Measurements from ENCODE around the gene IPCEF1. TPM values are rescaled to one million over a fixed set of nuclear protein-coding genes. Genes with fewer than 3 reads are reported as not detected.

Gene IPCEF1
- total RNA-seq, 2 donors from 2014 or later, result 0.90 to 1.2 TPM

DNA sequence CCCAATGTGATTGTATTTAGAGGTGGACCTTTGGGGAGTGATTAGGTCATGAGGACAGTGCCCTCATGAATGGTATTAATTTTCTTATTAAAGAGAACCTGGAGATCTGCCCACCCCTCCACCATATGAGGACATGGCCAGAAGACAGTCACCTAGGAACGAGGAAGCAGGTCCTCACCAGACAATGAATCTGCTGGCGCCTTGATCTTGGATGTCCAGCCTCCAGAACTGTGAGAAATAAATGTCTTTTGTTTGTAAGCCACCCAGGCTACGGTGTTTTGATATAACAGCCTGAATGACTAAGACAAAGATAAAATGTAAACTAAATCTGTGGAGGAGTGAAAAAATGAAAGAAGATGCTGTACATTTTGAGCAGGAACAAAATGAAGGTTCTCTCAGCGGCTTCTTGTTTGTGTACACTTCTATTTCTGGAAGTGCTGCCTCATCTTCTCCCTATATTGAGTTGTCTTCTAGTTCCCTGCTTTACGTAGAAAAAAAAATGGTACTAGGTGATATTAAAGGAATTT, 1.5 kb upstream of the IPCEF1 start:
- Histone ChIP-seq H3K4me3 (no peak overlapping the region), H3K36me3 (no peaks in the 10 kb centered on the region), H3K4me1 (no peaks in the 10 kb centered on the region), H3K27ac (no peak overlapping the region), H3K9me3 (no peaks in the 10 kb centered on the region), H3K9ac (ENCODE audit: low read depth in 2 of 2, low read length in 2 of 2) (no peak overlapping the region), H3K27me3 (no peaks in the 10 kb centered on the region)
- intact Hi-C loops (cut with DNase I), result no loop called here
- no peak for DNase-seq
- TF ChIP-seq, protein P1, sequence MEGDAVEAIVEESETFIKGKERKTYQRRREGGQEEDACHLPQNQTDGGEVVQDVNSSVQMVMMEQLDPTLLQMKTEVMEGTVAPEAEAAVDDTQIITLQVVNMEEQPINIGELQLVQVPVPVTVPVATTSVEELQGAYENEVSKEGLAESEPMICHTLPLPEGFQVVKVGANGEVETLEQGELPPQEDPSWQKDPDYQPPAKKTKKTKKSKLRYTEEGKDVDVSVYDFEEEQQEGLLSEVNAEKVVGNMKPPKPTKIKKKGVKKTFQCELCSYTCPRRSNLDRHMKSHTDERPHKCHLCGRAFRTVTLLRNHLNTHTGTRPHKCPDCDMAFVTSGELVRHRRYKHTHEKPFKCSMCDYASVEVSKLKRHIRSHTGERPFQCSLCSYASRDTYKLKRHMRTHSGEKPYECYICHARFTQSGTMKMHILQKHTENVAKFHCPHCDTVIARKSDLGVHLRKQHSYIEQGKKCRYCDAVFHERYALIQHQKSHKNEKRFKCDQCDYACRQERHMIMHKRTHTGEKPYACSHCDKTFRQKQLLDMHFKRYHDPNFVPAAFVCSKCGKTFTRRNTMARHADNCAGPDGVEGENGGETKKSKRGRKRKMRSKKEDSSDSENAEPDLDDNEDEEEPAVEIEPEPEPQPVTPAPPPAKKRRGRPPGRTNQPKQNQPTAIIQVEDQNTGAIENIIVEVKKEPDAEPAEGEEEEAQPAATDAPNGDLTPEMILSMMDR (IDR thresholded peaks at IDR 0.05), result no peak

DNA sequence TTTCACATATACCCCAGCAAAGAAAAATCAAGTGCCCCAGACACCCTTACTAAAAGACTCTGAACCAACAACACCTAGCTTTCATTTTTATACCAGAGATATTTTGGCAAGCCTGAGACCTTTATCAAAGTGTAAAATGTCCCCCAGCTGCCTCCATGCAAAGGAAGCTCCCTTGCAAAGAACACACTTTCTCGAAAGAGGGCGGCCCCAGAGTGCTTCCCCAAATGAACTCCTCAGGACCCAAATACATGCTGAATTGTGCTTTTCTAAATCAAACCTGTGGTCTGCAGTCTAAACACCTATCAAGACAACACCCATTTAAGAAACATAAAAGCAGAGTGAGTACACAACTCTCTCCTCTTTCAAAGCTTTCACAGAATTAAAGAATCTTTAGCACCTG, 490 bp downstream of the IPCEF1 start:
- Histone ChIP-seq H3K9me3 (no peaks in the 10 kb centered on the region), H3K4me3 (no peak overlapping the region), H3K27ac (no peak overlapping the region), H3K4me1 (no peaks in the 10 kb centered on the region), H3K9ac (ENCODE audit: low read depth in 2 of 2, low read length in 2 of 2) (no peak overlapping the region), H3K27me3 (no peaks in the 10 kb centered on the region), H3K36me3 (no peaks in the 10 kb centered on the region)
- DNase-seq, result no peak
- TF ChIP-seq, protein P1 (IDR thresholded peaks at IDR 0.05), result no peak
- intact Hi-C loops (cut with DNase I), result no loop called here

DNA sequence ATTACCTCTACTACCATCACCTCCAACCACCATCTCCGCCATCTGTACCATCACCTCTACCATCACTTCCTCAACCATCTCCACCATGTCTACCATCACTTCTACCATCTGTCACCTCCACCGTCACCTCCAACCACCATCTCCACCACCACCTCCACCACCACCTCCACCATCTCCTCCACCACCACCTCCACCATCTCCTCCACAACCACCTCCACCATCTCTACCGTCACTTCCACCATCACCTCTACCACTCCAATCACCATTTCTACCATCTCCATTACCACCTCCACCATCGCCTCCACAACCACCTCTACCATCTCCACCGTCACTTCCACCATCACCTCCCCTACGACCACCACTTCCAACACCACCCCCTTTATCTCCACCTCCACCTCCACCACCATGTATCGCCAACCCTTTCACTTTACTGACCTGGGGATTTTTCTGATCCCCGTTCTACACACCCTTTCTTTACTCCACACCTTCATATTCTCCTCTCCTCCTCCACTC, 2.3 kb downstream of the IPCEF1 start:
- Histone ChIP-seq H3K9me3 (no peaks in the 10 kb centered on the region), H3K4me1 (no peaks in the 10 kb centered on the region), H3K9ac (ENCODE audit: low read depth in 2 of 2, low read length in 2 of 2) (no peak overlapping the region), H3K27ac (no peak overlapping the region), H3K27me3 (no peaks in the 10 kb centered on the region), H3K36me3 (no peaks in the 10 kb centered on the region), H3K4me3 (no peak overlapping the region)
- intact Hi-C loops (cut with DNase I), result no loop called here
- DNase-seq, result no peak
- TF ChIP-seq, protein P1 (IDR thresholded peaks at IDR 0.05), result no peak

DNA sequence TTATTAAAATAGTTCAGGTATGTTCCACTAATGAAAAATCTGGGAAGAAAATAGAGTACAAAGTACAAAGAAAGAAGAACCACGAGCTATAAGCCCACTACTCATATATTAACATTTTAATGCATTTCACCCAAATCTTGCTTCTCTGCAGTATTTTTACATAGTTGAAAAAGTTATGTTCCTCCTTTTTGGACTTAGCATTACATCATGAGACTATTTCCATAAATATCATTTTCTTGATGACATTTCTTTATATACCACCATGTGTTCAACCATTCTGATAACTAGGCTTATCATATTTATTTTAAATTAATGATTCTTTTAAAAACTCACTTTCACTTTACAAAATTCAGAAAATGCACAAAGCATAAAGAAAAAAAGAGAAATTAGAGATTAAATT, 3.0 kb downstream of the IPCEF1 start:
- intact Hi-C loops (cut with DNase I), result no loop called here
- Histone ChIP-seq H3K9ac (ENCODE audit: low read depth in 2 of 2, low read length in 2 of 2) (no peak overlapping the region), H3K4me3 (no peak overlapping the region), H3K36me3 (no peaks in the 10 kb centered on the region), H3K9me3 (no peaks in the 10 kb centered on the region), H3K27ac (no peak overlapping the region), H3K27me3 (no peaks in the 10 kb centered on the region), H3K4me1 (no peaks in the 10 kb centered on the region)
- DNase-seq, result no peak
- TF ChIP-seq, protein P1 (IDR thresholded peaks at IDR 0.05), result no peak

DNA sequence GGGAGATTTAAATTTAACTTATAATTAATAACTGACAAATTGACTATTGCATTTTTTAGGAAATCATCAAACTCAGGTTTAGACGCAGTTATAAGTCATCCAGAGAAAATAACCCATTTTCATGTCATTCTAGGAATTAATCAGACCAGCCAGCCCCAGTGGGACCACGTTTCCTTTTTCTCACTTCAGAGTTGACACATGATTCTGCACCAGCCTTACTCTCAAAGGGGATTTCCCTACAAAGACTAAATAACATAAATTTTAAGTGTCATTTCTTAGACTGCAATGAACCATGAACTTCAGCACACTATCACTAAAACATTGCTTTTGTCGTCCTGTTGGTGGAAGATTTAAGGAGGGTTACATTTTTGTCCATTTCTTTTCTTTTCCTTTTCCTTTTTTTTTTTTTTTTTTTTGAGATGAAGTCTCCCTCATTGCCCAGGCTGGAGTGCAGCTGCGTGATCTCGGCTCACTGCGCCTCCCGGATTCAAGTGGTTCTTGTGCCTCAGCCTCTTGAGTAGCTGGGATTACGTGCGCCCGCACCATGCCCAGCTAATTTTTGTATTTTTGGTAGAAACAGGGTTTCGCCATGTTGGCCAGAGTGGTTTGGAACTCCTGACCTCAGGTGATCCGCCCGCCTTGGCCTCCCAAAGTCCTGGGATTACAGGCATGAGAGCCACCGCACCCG, 3.6 kb downstream of the IPCEF1 start:
- no peaks in the 10 kb centered on the region for H3K36me3 ChIP-seq
- TF ChIP-seq, protein P1 (IDR thresholded peaks at IDR 0.05), result no peak
- no peaks in the 10 kb centered on the region for H3K9me3 ChIP-seq
- DNase-seq, result no peak
- H3K27ac ChIP-seq, result no peak overlapping the region
- intact Hi-C loops (cut with DNase I), result no loop called here
- H3K4me3 ChIP-seq, result no peak overlapping the region
- H3K27me3 ChIP-seq, result no peaks in the 10 kb centered on the region
- no peaks in the 10 kb centered on the region for H3K4me1 ChIP-seq
- no peak overlapping the region for H3K9ac ChIP-seq (ENCODE audit: low read depth in 2 of 2, low read length in 2 of 2)

Measured in colonic mucosa (tissue), 4 donors.